SKM-1 treated with dmso at 0.1 percent for 144 hours (cell line): ENCODE results near the gene PNN.
"Not testable (repeated sequence)": the region's sequence is repeated elsewhere in the genome, so short reads cannot be mapped to it uniquely, and the experiment has no call there.

Experiments
- DNase-seq: peaks from one replicate; lab custom pipeline; 2025; ENCODE audit not compliant: unreplicated experiment; lab: John Stamatoyannopoulos, UW

PNN gene

DNA sequence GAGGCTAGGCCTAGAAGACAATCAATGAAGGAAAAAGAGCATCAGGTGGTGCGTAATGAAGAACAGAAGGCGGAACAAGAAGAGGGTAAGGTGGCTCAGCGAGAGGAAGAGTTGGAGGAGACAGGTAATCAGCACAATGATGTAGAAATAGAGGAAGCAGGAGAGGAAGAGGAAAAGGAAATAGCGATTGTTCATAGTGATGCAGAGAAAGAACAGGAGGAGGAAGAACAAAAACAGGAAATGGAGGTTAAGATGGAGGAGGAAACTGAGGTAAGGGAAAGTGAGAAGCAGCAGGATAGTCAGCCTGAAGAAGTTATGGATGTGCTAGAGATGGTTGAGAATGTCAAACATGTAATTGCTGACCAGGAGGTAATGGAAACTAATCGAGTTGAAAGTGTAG is 5.5 kb downstream of the PNN start:
- DNase-seq: no peak

DNA sequence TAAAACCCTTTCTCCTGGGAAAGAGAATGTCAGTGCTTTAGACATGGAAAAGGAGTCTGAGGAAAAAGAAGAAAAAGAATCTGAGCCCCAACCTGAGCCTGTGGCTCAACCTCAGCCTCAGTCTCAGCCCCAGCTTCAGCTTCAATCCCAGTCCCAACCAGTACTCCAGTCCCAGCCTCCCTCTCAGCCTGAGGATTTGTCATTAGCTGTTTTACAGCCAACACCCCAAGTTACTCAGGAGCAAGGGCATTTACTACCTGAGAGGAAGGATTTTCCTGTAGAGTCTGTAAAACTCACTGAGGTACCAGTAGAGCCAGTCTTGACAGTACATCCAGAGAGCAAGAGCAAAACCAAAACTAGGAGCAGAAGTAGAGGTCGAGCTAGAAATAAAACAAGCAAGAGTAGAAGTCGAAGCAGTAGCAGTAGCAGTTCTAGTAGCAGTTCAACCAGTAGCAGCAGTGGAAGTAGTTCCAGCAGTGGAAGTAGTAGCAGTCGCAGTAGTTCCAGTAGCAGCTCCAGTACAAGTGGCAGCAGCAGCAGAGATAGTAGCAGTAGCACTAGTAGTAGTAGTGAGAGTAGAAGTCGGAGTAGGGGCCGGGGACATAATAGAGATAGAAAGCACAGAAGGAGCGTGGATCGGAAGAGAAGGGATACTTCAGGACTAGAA is 6.1 kb downstream of the PNN start:
- no peak for DNase-seq

DNA sequence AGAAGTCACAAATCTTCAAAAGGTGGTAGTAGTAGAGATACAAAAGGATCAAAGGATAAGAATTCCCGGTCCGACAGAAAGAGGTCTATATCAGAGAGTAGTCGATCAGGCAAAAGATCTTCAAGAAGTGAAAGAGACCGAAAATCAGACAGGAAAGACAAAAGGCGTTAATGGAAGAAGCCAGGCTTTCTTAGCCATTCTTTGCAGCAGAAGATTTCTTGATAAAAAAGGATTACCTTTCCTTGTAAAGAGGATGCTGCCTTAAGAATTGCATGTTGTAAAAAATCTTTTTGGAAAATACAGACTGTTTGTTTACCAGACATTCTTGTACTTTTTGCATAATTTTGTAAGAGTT is 6.6 kb downstream of the PNN start:
- DNase-seq: no peak

DNA sequence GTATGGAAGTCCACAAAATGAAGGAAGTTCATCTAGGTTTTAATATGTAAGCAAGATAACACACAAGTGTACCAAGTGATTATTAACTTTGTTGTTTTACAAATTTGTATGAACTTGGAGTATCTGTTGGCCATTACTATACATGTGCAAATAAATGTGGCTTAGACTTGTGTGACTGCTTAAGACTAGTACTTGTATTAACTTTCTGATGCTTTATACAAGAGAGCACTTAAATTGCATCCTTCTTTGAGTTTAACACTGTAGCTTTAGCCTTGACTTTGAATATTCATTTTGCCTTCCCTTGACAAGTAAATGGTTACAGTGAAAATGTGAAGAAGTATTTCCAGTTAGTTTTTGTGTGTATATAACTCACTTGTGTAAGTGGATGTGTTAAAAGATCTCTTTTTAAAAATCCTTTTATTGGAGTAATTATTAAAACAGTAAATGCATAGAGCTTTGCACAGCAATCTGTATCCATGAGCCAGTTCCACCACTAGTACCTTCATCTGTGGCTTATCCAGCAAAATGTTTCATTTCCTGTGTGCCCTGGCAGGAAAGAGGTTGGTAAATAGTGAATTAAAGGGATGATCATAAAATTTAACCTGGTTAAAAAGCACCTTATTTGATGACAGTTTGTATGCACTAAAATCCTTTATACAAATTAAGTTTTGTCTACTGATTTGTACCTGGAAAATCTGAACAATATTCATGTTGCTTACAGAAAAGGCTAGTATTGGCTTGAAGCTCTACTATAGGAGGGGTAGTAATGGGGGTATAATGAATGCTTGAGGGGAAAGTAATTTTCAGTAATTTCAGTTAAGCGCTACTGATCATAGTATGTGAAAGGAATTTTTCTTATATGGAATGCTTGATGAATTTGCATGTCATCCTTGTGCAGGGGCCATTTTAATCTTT is 8.0 kb downstream of the PNN start:
- DNase-seq: no peak

DNA sequence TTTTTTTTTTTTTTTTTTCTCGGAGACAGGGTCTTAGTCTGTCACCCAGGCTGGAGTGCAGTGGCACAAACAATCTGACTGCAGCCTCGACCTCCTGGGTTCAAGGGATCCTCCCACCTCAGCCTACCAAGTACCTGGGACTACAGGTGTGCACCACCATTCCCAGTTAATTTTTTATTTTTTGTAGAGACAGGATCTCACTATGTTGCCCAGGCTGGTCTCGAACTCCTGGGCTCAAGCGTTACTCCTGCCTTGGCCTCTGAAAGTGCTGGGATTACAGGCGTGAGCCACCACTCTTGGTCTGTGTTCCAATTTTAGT is 8.6 kb downstream of the PNN start:
- not testable (repeated sequence) for DNase-seq

DNA sequence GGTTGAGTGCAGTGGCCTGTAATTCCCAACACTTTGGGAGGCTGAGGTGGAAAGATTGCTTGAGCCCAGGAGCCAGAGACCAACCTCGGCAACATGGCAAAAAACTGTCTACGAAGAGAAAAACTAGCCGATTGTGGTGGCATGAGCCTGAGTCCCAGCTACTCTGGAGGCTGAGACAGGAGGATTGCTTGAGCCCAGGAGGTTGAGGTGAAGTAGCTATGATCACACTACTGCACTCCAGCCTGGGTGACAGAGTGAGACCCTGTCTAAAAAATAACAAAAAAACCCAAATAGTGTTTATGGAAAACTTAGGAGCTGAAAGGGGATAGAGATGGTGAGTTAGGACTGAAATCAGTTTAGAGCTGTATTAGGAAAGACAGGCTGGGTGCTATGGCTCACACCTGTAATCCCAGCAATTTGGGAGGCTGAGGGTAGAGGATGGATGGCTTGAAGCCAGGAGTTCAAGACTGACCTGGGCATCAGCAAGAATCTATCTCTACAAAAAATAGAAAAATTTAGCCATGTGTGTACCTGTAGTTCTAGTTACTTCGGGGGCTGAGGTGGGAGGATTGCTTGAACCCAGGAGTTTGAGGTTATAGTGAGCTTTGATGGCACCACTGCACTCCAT is 9.7 kb downstream of the PNN start:
- no peak for DNase-seq

DNA sequence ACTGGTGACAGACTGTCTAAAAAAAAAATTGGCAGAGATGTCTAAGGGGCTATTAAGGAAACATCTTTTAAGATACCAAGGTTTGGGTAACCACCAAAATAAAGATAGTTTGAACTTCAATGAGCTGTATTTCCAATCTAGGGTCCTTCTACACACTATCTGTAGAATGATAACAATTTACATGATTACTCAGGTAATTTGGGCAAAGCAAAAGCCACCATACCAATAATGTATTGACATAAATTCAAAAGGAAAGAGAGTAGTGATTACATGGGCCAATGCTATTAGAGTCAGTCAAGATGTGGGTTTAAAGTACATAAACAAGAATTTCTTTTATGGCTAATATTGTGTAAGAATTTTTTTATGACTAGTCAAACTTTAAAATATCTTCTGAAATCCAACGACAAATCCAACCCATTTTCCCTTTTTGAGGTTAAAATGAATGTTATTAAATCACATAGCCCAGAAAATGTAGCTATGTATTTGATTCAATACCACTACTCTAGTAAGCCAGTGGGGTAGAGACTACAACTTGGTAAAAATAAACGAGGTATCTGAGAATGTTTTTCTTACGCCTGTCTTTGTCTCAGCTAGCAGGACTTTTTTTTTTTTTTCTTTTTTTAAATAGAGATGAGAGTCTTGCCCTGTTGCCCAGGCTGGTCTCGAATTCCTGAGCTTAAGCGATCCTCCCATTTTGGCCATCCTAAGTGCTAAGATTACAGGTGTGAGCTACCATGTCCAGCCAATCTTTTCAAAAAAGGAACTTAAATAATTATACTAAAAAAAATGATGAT is 10.4 kb downstream of the PNN start:
- no peak for DNase-seq

DNA sequence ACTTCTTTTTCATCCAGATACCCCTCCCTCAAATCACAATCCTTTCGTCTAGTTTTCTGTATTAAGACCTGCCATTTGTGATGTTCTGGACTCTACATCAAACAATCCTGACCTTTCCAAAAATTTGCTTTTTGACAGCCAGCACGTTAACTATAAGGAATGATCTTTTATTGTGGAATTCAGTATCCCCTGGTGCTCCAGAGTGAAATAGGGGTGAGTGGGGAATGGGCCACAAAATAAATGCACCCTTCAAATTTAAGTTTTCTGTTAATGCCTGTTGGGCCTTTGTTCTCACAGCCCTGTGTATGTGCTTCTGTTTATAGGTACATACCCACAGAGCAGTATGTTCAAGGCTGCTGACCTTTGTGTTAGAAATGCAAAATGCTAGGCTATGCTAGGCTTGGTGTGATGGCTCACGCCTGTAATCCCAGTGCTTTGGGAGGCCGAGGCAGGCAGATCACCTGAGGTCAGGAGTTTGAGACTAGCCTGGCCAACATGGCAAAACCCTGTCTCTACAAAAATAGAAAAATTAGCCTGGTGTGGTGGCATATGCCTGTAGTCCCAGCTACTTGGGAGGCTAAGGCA is 12.0 kb downstream of the PNN start:
- no peak for DNase-seq

DNA sequence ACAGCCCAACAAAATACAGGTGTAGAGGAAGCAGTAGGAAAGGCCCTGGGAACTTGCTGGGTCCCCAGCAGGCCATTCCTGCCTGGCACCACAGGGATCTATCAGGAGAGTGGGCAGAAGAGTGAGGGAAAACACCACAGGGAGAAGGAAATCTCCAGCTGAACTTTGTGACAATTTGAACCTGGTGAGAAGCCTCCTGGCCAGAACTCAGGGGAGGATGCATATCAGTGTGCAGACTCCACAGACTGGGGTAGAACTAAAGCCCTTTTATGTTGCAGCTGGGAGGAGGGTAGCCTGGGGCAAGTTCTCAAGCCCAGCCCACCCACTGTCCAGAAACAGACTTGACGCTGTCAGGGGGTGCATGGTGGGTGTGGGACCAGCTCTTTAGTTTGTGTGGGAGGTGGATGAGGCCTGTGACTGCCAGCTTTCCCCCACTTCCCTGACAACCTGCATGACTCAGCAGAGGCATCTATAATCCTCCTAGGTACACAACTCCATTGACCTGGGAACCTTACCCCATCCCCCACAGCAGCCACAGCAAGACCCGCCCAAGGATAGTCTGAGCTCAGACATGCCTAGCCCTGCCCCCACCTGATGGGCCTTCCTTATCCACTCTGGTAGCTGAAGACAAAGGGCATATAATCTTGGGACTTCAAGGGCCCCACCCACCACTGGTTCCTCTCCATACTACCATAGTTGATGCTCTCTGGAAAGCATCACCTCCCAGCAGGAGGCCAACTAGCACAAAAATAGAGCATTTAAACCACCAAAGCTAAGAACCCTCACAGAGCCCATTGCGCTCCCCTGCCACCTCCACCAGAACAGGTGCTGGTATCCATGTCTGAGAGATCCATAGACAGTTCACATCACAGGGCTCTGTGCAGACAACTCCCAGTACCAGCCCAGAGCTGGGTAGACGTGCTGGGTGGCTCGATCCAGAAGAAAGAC is 28.9 kb downstream of the PNN start:
- DNase-seq: no peak

DNA sequence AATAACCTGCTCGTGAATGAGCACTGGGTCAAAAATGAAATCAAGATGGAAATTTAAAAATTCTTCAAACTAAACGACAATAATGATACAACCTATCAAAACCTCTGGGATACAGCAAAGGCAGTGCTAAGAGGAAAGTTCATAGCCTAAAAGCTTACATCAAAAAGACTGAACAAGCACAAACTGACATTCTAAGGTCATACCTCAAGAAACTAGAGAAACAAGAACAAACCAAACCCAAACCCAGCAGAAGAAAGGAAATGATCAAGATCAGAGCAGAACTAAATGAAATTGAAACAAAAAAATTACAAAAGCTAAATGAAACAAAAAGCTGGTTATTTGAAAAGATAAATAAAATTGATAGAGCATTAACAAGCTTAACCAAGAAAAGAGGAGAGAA is 32.4 kb downstream of the PNN start:
- DNase-seq: not testable (repeated sequence)

DNA sequence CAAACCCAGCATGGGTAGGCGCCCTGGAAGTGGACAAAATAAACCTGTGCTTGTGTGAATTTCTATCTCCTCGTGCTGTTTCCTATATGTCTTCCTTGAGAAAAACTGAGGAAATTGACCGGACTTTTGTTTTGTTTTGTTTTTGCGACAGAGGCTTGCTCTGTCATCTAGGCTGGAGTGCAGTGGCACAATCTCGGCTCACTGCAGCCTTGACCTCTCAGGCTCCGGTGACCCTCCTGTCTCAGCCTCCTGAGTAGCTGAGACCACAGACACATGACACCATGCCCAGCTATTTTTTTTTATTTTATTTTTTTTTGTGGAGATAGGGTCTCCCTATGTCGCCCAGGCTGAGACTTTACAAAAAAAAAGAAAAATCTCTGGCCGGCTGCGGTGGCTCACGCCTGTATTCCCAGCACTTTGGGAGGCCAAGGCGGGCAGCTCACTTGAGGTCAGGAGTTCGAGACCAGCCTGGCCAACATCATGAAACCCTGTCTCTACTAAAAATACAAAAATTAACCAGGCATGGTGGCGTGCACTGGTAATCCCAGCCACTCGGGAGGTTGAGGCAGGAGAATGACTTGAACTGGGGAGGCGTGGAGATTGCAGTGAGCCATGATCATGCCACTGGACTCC is 36.2 kb downstream of the PNN start:
- DNase-seq: no peak

DNA sequence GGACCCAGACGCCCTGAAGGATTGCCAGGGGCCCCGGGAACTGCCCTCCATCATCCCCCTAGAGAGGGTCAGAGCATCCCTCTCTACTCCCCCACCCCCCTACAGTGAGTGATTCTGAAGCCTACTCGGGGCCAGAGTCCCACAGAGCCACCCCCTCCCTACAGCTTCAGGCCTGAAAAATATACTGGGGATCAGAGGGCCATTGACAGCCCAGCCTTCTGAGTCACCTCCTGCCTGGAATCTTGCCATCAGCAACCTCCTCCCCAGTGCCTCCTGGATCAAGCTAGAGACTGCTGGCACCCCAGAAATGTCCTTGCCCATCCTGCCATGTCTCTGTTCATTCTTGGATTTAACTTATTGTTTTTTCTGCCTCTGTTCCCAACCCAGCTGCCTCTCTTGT is 37.0 kb downstream of the PNN start:
- DNase-seq: no peak

DNA sequence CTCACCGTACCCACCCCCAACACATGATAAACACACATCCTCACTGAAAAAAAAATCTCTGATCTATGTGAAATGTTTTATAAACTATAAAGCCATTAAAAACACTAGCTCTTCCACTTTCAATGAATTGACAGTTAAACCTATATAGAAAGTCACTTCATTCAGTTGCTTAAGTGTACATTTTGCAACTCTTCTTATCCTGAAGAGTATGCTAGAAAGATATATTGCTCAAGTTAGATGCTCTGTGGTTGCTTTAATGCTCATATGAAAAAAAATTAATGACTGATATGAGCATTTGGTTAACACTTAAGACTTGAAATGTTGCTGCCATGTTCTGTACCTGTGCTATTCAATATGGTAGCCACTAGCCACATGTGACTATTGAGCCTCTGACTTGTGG is 37.6 kb downstream of the PNN start:
- no peak for DNase-seq

DNA sequence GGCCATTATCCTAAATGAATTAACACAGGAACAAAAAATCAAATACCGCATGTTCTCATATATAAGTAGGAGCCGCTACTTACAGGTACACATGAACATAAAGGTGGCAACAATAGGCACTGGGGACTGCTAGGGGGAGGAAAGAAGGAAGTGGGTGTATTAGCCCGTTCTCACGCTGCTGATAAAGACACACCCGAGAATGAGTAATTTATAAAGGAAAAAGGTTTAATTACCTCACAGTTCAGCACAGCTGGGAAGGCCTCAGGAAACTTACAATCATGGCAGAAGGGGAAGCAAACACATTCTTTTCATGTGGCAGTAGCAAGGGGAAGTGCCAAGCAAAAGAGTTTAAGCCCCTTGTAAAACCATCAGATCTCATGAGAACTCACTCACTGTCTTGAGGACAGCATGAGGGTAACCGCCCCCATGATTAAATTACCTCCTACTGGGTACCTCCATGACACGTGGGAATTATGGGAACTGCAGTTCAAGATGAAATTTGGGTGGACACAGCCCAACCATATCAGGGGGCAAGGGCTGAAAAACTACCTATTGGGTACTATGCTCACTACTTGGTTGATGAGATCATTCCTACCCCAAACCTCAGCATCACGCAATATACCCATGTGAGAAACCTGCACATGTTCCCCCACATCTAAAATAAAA is 42.3 kb downstream of the PNN start:
- DNase-seq: no peak

DNA sequence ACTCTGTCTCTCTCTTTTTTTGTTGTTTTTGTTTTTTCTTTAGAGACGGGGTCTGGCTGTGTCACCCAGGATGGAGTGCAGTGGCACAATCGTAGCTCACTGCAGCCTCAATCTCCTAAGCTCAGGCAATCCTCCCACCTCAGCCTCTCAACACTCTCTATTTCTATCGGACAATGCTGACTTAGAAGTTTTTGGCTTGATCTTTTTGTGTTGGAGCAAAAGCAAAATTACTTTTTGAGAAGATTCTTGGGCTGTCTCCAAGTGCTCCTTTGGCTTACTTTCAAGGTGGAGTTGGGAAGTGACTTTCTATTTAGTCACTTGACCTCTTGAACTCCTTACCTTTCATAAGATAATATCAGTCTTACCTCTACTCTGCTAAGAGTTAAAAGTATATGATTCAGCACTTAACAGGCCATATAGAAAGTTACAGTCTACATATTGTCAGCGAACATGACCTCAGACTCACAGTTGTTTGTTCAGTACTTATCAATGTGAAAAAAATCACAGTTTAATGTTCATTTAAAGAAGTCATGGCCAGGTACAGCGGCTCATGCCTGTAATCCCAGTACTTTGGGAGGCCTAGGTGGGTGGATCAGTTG is 43.2 kb downstream of the PNN start:
- no peak for DNase-seq

DNA sequence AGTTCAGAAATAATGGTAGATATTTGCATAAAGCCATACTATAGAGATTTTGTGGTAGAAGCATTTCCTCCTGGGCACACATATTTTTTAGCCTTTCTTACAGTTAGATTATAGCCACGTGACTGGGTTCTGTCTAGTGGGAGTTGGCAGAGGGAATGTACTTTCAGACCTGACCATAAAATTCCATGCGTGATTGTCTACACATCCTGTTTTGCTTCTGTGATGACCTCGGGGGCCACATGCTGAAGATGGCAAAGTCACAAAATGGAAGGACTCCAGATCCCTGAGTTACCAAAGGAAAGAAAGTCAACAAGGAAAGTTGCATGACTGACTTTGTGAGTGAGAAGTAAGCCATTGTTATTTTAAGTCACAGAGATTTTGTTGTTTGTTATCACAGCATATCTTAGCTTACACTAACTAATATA is 44.0 kb downstream of the PNN start:
- no peak for DNase-seq

DNA sequence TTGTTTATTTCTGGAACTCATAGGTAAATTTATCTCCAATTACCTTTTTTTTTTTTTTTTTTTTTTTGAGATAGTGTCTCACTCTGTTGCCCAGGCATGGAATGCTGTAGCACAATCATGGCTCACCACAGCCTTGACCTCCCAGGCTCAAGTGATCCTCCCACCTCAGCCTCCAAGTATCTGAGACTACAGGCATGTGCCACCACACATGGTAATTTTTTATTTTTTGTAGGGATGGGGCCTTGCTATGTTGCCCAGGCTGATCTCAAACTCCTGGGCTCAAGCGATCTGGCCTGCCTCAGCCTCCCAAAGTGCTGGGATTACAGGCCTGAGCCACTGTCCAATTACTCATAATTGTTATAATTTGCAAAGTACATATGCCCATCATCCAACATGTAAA is 45.4 kb downstream of the PNN start:
- DNase-seq: not testable (repeated sequence)

DNA sequence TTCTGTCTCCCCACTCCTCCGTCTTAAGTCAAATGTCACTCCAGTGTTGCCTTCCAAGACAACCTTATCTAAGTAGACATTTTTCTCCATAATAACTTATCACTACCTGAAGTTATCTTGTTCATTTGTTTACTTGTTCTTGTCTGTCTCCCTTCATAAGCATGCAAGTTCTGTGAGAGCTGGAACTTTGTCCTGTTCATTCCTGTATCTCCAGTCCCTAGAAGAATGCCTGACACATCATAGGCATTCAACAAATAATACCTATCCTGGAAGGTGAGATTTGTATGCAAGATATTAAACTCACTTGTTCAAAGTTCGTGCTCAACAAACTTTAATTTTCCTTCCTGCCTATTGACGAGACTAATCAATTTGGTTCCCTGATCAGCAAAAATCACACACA is 53.0 kb downstream of the PNN start:
- no peak for DNase-seq
